CD4-positive, alpha-beta T cell treated with Interleukin-17A for 1 hour (primary cell): Measurements from ENCODE around the gene ACO2.
"Not testable (repeated sequence)": the region's sequence is repeated elsewhere in the genome, so short reads cannot be mapped to it uniquely, and the experiment has no call there.

Source experiments
- DNase-seq: peaks from one replicate; pipeline ENCODE4 v3.0.0-alpha.2; 2020

Gene ACO2

GRCh38 chr22:41448189-41448808 is 20.6 kb upstream of the ACO2 start:
- DNase-seq, result peak; percentile 97

GRCh38 chr22:41458161-41458728 is 10.7 kb upstream of the ACO2 start:
- DNase-seq, result no peak

GRCh38 chr22:41459431-41459830 is 9.5 kb upstream of the ACO2 start:
- no peak for DNase-seq

GRCh38 chr22:41460071-41460470 is 8.8 kb upstream of the ACO2 start:
- DNase-seq, result not testable (repeated sequence)

GRCh38 chr22:41461901-41462300 is 7.0 kb upstream of the ACO2 start:
- DNase-seq, result no peak

- no peak for DNase-seq
These were observed 418 bp downstream of the ACO2 start for GRCh38 chr22:41469218-41469851.

GRCh38 chr22:41470886-41471285 is 2.0 kb downstream of the ACO2 start:
- DNase-seq, result no peak

- DNase-seq, result no peak
These were observed 2.7 kb downstream of the ACO2 start for GRCh38 chr22:41471568-41471967.

GRCh38 chr22:41474872-41475451 is 6.0 kb downstream of the ACO2 start:
- DNase-seq, result no peak

GRCh38 chr22:41478473-41478872 is 9.6 kb downstream of the ACO2 start:
- DNase-seq, result no peak

- DNase-seq, result no peak
These were observed 10.1 kb downstream of the ACO2 start for GRCh38 chr22:41478891-41479521.

GRCh38 chr22:41479671-41480396 is 10.9 kb downstream of the ACO2 start:
- DNase-seq, result no peak

- no peak for DNase-seq
These were observed 11.4 kb downstream of the ACO2 start for GRCh38 chr22:41480397-41480735.

GRCh38 chr22:41481131-41481830 is 12.4 kb downstream of the ACO2 start:
- DNase-seq, result no peak

GRCh38 chr22:41481925-41482318 is 13.0 kb downstream of the ACO2 start:
- DNase-seq, result no peak

- DNase-seq, result no peak
These were observed 13.5 kb downstream of the ACO2 start for GRCh38 chr22:41482319-41482935.

- DNase-seq, result no peak
These were observed 16.1 kb downstream of the ACO2 start for GRCh38 chr22:41485033-41485432.

GRCh38 chr22:41487037-41487935 is 18.4 kb downstream of the ACO2 start:
- no peak for DNase-seq

GRCh38 chr22:41488076-41488475 is 19.2 kb downstream of the ACO2 start:
- DNase-seq, result no peak

GRCh38 chr22:41488596-41489385 is 19.9 kb downstream of the ACO2 start:
- DNase-seq, result no peak
